Measurements from ENCODE around the gene AMBRA1. TPM values are rescaled to one million over a fixed set of nuclear protein-coding genes. Genes with fewer than 3 reads are reported as not detected.

AMBRA1 gene
- polyA plus RNA-seq, 1 of the 3 experiments (the other 2 are of a cell fraction), result 10.4 TPM

DNA sequence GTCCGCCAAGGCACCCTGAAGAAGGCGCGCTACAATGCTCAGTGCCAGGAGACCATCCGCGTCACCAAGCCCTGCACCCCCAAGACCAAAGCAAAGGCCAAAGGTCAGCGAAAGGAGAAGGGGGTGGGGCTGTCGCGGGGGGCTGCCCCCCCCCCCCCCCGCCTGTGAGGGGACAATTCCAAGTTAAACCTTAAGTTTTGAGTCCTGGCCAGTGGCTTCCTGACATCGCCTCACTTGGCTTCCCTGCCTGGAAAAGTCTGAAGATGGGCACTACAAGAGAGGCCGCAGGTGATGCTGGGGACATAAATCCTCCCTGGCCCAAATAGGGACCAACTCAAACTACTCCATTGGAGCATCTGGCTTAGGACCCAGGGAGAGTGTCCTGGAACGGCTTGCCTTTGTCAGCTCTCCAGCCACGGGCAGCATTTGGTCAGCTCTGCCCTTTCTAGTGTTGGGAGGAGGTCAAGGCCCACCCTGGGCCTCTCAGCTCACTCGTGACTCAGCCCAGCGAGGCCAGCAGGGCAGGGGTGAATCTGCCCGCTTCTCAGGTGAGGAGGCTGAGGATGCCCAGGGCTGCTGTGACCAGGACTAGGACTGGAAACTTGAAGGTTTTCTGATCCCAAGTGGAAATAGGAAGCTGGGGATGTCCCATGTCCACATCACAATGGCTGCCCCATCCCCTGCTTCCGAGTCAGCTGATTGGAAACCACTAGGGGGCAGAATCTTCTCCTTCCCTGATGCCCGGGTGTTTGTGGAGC, 211.0 kb downstream of the AMBRA1 start:
- no peaks in the 10 kb centered on the region for H3K9me2 ChIP-seq
- POLR2A ChIA-PET, result interaction anchor here (0.6 to 1.1 kb wide), 2 partner anchors 22 to 262 kb away, joined by 3 read pairs; partner anchors contain the start of gene PHF21A
- peak; percentile 47 for TF ChIP-seq RAD21 (IDR thresholded peaks at IDR 0.05; ENCODE audit: low read length)
- TF ChIP-seq SMC3 (IDR thresholded peaks at IDR 0.05; ENCODE audit: low read depth, low read length), result peak; percentile 33
- TF ChIP-seq EZH2phosphoT487 (IDR thresholded peaks at IDR 0.05; ENCODE audit: borderline replicate concordance, low read depth), result no peak
- no peak for TF ChIP-seq RXRA (IDR thresholded peaks at IDR 0.05; ENCODE audit: borderline replicate concordance, low read depth)
- TF ChIP-seq NRF1 (IDR thresholded peaks at IDR 0.05; ENCODE audit: low read depth, low read length), result no peak
- TF ChIP-seq MXI1 (IDR thresholded peaks at IDR 0.05; ENCODE audit: low read depth, low read length), result peak; percentile 27; the same call in 1 of the 2 replicates
- TF ChIP-seq, protein P1, sequence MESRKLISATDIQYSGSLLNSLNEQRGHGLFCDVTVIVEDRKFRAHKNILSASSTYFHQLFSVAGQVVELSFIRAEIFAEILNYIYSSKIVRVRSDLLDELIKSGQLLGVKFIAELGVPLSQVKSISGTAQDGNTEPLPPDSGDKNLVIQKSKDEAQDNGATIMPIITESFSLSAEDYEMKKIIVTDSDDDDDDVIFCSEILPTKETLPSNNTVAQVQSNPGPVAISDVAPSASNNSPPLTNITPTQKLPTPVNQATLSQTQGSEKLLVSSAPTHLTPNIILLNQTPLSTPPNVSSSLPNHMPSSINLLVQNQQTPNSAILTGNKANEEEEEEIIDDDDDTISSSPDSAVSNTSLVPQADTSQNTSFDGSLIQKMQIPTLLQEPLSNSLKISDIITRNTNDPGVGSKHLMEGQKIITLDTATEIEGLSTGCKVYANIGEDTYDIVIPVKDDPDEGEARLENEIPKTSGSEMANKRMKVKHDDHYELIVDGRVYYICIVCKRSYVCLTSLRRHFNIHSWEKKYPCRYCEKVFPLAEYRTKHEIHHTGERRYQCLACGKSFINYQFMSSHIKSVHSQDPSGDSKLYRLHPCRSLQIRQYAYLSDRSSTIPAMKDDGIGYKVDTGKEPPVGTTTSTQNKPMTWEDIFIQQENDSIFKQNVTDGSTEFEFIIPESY (IDR thresholded peaks at IDR 0.05; ENCODE audit: borderline replicate concordance, low read depth), result no peak
- peak; percentile 72 for TF ChIP-seq CTCF (IDR thresholded peaks at IDR 0.05)
- TF ChIP-seq YY1 (IDR thresholded peaks at IDR 0.05; ENCODE audit: low read depth), result peak; percentile 75; the same call in 1 of the 2 replicates
- H3K9ac ChIP-seq, result peak overlapping the region; percentile 84
- 33% methylated on average over 7 of the region's 18 CpGs for WGBS (ENCODE audit: low lambda C conversion rate)
- CTCF ChIA-PET, result interaction anchor here (0.7 to 2.7 kb wide), 25 partner anchors 9 to 235 kb away, joined by 3 to 28 read pairs (median 4); partner anchors contain the start of genes ATG13, CHRM4 and DGKZ
- peak overlapping the region; percentile 90 for H3K4me2 ChIP-seq
- H3K27ac ChIP-seq (ENCODE audit: low read depth in 2 of 2, low read length in 1 of 2), result peak overlapping the region; percentile 15 to 88; a peak in 1 of 4 replicates
- peaks cover 0 to 9% of the 10 kb centered on the region in 2 experiments for H3K36me3 ChIP-seq (replicated peaks in 1 of 2; ENCODE audit: control insufficient read depth in 1 of 2, insufficient read depth in 2 of 2, low read length in 1 of 2)
- H4K20me1 ChIP-seq (ENCODE audit: insufficient read depth), result no peaks in the 10 kb centered on the region
- peak overlapping the region; percentile 71 to 88 for H3K4me3 ChIP-seq (ENCODE audit: low read depth in 2 of 2, low read length in 1 of 2)
- DNase-seq, result peak; percentile 83
- no peaks in the 10 kb centered on the region for H3K9me3 ChIP-seq
- peaks cover 10 to 23% of the 10 kb centered on the region in 2 experiments; a peak in 2 of 4 replicates for H3K4me1 ChIP-seq (ENCODE audit: control insufficient read depth in 1 of 2, insufficient read depth in 2 of 2, low read depth in 1 of 2, low read length in 1 of 2)
- H3K79me2 ChIP-seq (ENCODE audit: insufficient read depth), result no peaks in the 10 kb centered on the region; the same call in 1 of the 2 replicates
- H2AFZ ChIP-seq (ENCODE audit: low read depth), result no peak overlapping the region
- H3K27me3 ChIP-seq (ENCODE audit: insufficient read depth), result no peaks in the 10 kb centered on the region
- peaks cover 3% of the 10 kb centered on the region for H3F3A ChIP-seq (replicated peaks; ENCODE audit: insufficient read depth)
